Stimulated activated CD4-positive, alpha-beta T cell treated with anti-CD3 and anti-CD28 coated beads, Interleukin-2, amount 100 ng/mL, for 4 hours (primary cell): Measurements from ENCODE around the gene HTR5A.

Source experiments
- DNase-seq: peaks from one replicate; pipeline ENCODE4 v3.0.0-alpha.2; 2020; ENCODE audit warnings: low read depth

HTR5A gene

DNA sequence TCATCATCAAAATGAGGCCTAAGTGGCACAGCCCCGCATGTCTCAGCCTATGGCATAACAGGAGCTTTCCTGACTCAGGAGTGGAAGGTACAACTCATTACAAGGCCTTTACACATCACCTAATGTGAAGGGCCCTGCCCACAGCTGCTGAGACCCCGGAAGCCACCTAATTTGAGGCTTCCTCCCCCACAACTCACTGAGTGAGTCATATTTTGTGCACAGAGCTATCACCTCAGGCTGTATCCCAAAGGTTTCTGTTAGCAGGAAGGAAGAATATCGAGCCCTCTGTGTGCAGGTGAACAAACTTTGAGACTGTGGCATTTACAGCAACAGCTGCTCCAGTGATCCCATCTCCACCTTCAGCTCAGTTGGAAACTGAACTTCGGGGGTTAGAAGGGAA lies 20.6 kb downstream of the HTR5A start:
- DNase-seq: peak; percentile 36

GRCh38 chr7:155093596-155093995 lies 23.5 kb downstream of the HTR5A start:
- DNase-seq: no peak

- no peak for DNase-seq
Observed at GRCh38 chr7:155094636-155095135, 24.6 kb downstream of the HTR5A start.

- no peak for DNase-seq
Observed at GRCh38 chr7:155097338-155097737, 27.2 kb downstream of the HTR5A start.

- no peak for DNase-seq
Observed at GRCh38 chr7:155103839-155104238, 33.7 kb downstream of the HTR5A start.

DNA sequence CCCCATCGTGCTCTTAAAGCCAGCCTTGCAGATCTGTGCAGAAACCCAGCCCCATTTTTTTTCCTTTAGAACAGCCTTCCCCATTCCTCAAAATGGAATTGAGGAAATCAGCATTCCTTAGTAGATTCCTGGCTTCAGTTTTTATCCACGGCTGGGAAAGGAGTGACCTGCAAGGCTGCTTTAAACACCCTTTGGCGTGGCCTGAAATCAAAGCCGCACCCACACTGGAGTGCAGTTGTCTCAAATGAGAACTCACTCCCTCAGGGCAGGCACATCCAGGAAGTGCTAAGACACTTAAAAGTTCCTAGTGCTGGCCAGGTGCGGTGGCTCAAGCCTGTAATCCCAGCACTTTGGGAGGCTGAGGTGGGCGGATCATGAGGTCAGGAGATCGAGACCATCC lies 34.8 kb downstream of the HTR5A start:
- DNase-seq: no peak

DNA sequence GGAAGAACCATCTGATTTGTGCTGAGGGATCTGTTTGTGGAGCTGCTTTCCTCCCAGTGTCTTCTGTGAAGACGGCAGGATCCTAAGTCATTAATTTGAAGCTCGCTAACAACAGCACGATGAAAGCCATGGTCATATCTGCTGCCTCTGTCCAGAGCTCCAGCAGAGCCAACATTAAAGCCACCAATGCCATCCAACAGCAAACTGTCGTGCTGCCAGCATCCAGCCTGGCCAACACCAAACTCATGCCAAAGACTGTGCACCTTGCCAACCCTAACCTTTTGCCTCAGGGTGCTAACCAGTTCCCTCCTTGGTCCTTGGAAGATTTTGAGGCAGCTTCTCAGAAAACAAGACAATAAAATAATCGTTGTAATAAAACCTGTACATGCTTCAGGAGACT lies 36.2 kb downstream of the HTR5A start:
- DNase-seq: no peak

DNA sequence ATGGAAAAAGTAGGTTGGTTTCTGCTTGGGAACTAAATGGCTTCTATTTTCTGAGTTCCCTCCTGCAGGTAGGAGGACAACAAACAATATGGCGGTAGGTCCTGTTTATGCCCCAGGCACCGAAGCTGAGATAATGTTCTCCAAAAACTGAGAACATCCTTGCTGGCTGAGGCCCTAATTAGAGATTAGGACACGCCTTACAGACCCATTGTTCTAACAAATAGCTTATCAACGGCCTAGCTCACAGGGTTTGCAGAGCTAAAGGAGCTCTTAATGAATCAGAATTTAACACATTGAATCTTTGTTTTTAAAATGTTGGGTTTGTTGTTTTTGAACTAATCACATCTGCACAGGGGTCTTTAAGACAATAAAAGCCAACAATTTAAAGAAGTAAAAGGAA lies 37.0 kb downstream of the HTR5A start:
- no peak for DNase-seq

- no peak for DNase-seq
Observed at GRCh38 chr7:155108144-155108901, 38.2 kb downstream of the HTR5A start.

GRCh38 chr7:155109121-155109520 lies 39.0 kb downstream of the HTR5A start:
- DNase-seq: no peak

GRCh38 chr7:155115288-155115687 lies 45.2 kb downstream of the HTR5A start:
- DNase-seq: no peak

DNA sequence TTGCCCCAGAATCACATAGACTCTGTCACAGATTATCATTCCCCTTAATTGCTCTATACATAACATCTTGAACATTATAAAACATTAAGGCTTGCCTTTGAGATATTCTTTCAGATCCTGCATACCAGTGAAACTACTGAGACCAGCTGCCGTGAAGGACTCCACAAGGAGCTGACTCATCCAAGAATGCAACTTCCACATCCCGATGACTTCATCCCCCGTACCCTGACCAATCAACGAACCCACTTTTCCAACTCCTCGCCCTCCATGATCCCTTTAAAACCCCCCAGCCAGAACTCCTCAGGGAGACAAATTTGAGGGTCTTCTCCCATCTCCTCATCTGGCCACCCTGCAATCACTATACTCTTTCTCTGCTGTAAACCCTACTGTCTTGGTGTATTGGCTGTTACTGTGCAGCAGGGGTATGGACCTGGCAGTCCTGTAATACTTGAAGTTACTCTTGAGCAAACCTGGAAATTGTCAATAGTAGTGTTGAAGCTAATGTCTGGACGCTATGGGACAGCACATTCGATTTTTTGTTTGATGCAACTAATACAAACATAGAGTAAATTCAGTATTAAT lies 49.8 kb downstream of the HTR5A start:
- no peak for DNase-seq

DNA sequence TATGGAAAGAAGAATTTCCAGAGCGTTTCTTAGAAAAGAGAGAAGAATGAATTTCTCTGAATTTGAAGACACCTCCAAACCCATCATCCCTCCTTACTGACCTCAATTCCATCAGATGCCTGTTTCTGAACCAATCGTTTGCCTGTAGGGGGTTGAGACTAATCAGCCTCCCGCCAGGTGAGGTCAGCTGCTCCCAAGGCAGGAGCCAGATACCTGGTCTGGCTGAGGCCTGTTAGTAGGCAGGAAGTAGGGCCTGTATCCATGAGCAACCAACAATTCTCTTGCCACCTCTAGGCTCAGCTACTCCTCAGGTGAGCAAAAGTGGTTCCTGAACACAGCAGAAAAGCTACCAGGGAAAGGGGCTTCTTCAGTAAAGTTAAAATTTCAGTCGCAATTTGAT lies 50.3 kb downstream of the HTR5A start:
- DNase-seq: no peak

DNA sequence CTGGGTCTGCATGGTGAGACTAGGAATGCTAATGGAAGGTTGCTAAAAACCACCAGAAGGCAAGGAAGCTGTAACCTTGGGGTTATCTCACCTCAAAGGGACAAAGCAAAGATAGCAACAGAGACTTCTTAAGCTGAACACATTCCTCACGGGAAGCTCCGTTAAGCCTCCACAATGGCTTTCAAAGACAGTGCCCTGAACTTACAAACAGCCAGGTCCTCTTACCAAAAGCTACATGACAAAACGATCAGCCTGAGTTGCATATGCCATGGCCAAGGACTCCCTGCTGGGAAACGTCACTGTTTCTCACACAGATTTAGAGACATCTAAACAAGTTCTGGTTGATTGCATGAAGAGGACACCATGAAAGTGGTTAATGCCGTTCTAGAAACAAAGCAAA lies 52.7 kb downstream of the HTR5A start:
- DNase-seq: no peak

DNA sequence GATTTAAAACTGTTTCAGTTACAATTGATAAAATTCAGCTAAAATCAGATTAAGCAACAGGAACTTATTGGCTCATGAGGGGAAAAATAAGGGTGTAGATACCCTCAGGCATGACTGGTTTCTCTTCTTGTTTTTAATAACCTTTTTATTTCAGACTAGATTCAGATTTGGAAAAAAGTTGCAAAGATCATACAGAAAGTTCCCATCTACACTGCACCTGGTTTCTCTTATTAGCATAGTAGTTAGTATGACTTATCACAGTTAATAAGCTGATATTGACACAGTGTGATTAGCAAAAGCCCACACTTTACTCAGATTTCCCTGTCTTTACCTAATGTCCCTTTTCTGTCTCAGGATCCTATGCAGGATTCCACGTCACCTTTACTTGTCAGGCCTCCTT lies 53.3 kb downstream of the HTR5A start:
- no peak for DNase-seq

DNA sequence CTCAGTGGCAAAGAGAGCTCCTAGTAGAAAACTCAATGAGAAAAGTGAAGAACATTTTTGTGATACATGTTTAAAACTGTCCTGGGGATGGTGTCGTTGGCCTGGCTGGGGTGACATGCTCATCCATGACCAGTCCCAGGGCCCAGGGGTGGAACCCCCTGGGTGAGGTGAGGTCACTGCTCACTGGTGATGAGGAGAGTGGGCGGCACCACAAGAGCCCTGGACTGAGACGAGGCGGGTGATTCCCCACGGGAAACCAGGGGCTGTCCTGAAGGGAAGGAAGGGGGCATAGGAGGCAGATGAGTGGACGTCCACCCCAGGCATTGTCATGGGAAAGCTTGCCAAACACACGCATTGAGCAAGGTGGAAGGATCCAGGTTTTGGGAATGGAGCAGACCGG lies 54.6 kb downstream of the HTR5A start:
- no peak for DNase-seq

DNA sequence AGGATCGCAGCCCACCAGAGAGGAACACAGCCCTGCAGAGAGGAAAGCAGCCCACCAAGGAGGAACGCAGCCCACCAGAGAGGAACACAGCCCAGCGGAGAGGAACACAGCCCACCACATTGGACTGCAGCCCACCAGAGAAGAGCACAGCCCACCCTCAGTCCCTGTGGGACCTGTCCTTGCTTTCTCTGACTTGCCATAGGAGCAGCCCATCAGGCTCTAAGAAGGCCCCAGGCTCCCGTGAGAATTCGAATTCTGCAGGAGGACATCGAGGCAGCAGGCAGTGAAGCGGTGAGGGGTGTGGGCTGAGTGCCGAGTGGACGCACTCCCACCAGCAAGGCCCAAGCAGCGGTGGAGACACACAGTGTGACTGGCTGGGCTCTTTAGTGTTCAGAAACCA lies 59.1 kb downstream of the HTR5A start:
- no peak for DNase-seq

DNA sequence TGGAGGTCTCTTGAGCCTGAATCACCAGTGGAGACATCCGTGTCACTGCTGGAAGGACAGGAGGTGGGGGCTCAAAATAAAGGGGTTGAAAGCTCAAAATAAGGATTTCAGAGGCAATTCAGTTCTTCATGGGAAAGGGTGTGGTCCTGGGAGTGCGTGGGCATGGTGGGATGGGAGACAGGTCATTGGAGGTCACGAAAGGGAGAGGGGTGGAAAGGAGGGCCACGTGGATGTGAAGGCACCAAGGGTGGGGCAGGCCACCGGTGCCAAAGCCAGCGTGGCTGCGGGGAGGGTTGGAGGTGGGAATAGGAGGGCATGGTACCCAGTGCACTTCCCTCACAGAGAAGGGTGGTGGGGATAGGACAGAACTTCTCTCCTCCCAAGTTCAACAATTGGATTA lies 59.7 kb downstream of the HTR5A start:
- DNase-seq: no peak

- no peak for DNase-seq
Observed at GRCh38 chr7:155130493-155130892, 60.4 kb downstream of the HTR5A start.

GRCh38 chr7:155131090-155131489 lies 61.0 kb downstream of the HTR5A start:
- DNase-seq: no peak

- no peak for DNase-seq
Observed at GRCh38 chr7:155132431-155132830, 62.3 kb downstream of the HTR5A start.

GRCh38 chr7:155136619-155137243 lies 66.6 kb downstream of the HTR5A start:
- DNase-seq: no peak
